ENCODE data around the gene FLT4.

Gene FLT4

GRCh38 chr5:180649297-180650039 is at the start of gene FLT4:
Gene FLT4, minus strand, starts transcription at chr5:180649600. Its CDS starts 55 bp downstream, at chr5:180649545.
- DNase-seq (ENCODE audit: extremely low spot score), result no peak
- CTCF ChIA-PET, result no interaction called here
- no peak for TF ChIP-seq CTCF (IDR thresholded peaks at IDR 0.05; ENCODE audit: control extremely low read depth, extremely low read depth, low read depth, missing control alignments)
- POLR2A ChIA-PET, result interaction anchor here (0.5 to 0.7 kb wide), 2 partner anchors 17 to 585 kb away, joined by 6 read pairs; no protein-coding TSS in a partner anchor

- TF ChIP-seq CTCF (IDR thresholded peaks at IDR 0.05; ENCODE audit: control extremely low read depth, extremely low read depth, low read depth, missing control alignments), result no peak
- DNase-seq (ENCODE audit: extremely low spot score), result no peak
- POLR2A ChIA-PET, result no interaction called here
- CTCF ChIA-PET, result no interaction called here
Measured at GRCh38 chr5:180699042-180699441, 49.6 kb upstream of the FLT4 start.

- POLR2A ChIA-PET, result no interaction called here
- DNase-seq (ENCODE audit: extremely low spot score), result no peak
- CTCF ChIA-PET, result no interaction called here
- no peak for TF ChIP-seq CTCF (IDR thresholded peaks at IDR 0.05; ENCODE audit: control extremely low read depth, extremely low read depth, low read depth, missing control alignments)
Measured at GRCh38 chr5:180696116-180696515, 46.7 kb upstream of the FLT4 start.

GRCh38 chr5:180692429-180692828 is 43.0 kb upstream of the FLT4 start:
- CTCF ChIA-PET, result interaction anchor here (1.4 kb wide), 1 partner anchor 26 kb away, joined by 3 read pairs; no protein-coding TSS in a partner anchor
- DNase-seq (ENCODE audit: extremely low spot score), result no peak
- no peak for TF ChIP-seq CTCF (IDR thresholded peaks at IDR 0.05; ENCODE audit: control extremely low read depth, extremely low read depth, low read depth, missing control alignments)
- POLR2A ChIA-PET, result no interaction called here

- POLR2A ChIA-PET, result no interaction called here
Measured at GRCh38 chr5:180691046-180691445, 41.6 kb upstream of the FLT4 start.

GRCh38 chr5:180690562-180690961 is 41.2 kb upstream of the FLT4 start:
- CTCF ChIA-PET, result interaction anchor here (0.9 kb wide), 1 partner anchor 16 kb away, joined by 3 read pairs; no protein-coding TSS in a partner anchor
- POLR2A ChIA-PET, result no interaction called here
- DNase-seq (ENCODE audit: extremely low spot score), result no peak
- TF ChIP-seq CTCF (IDR thresholded peaks at IDR 0.05; ENCODE audit: control extremely low read depth, extremely low read depth, low read depth, missing control alignments), result no peak

More at GRCh38 chr5:180691046-180691445, 41.6 kb upstream of the FLT4 start:
- no peak for TF ChIP-seq CTCF (IDR thresholded peaks at IDR 0.05; ENCODE audit: control extremely low read depth, extremely low read depth, low read depth, missing control alignments)
- no peak for DNase-seq (ENCODE audit: extremely low spot score)
- CTCF ChIA-PET, result interaction anchor here (0.9 kb wide), 1 partner anchor 16 kb away, joined by 3 read pairs; no protein-coding TSS in a partner anchor

All from GM10248 (cell line).